ACHN (cell line): ENCODE results near the gene CTBP2.
"Not testable (repeated sequence)": the region's sequence is repeated elsewhere in the genome, so short reads cannot be mapped to it uniquely, and the experiment has no call there.

ENCODE experiments used
- DNase-seq: peaks from one replicate; pipeline ENCODE4 v3.0.0-alpha.2; 2015
- in situ Hi-C: cut with HindIII; loops from 2 replicates; pipeline ENCODE4 v1.10.0; 2017; ENCODE audit warnings: low sequenced_read_pairs, low pct_ligation_motif_present, low pct_unique_long_range_greater_than_20kb

The CTBP2 gene

DNA sequence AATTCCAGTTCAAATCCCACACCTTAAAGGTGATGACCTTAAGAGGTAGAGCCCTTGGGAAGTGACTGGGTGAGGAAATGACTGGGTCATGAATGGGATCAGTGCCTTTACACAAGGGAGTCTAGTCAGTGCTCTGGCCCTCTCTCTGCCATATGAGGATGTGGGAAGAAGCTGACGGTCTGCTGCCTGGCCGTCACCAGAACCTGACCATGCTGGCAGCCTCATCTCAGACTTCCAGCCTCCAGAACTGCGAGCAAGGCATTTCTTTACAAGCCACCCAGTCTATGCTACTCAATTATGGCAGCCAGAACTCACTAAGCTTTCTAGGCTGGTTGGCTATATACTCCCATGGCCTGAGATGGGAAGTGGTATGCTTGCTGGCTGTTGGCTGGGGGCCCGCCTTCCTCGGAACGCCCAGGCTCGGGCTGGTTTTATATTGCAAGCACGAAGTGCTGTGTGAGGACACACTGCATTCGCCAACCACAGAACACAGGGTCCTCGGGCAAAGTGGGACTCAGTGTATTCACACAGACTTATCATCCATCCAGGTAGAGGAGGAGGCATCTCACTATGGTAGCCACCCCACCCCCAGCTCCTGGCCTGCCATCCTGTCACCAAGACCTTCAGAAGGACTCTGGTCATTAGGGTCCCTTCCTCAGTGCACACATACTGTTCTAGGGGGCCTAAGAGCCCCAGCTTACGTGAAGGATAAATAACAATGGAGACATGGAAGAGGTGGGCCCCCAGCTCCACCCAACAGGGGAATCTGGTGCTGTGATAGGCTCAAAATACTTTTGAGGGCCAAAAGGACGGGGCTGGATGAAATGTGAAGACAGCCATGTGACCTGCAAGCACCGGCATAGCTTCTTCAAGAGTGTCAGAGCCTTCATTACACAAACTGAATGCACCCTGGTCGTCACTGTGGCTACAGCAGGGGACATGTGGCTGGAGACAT lies 169.4 kb downstream of the CTBP2 start:
- DNase-seq = no peak
- in situ Hi-C loops = no loop called here

DNA sequence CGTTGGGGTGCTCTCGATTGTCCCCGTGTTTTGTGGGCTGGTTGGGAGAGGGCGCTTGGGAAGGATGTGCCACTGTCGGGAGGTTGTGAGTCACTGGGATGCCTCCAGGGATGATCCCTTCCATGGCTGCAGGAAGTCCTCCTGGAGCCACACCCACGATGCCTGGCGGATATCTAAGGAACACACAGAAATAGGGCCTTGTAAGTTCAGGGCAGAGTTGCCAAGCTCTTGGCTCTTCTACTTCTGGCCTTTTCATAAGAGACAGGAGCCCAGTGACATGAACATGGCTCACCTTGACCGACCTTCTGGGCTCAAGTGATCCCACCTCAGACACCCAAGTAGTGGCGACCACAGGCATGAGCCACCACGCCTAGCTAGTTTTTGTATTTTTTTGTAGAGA lies 170.8 kb downstream of the CTBP2 start:
- in situ Hi-C loops = no loop called here

DNA sequence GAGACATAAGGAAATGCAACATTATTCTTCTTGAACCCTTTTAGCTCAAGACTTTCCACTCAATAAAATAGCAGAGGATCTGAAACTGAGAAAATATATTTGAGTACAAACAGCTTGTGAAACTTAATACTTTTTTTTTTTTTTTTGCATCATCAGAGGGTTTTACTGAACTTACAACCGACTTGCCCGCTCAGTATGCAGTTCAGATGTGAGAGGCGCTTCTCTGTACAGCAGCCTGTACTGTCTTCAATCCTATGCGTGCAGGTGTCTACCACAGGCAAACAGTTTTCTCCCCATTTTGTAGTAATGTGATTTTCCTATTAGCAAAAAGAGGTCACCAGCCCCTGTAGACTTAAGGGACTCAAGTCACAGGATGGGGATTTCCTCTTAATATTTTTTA lies 171.6 kb downstream of the CTBP2 start:
- DNase-seq, in situ Hi-C loops: not testable (repeated sequence)

More for the DNA sequence above, 170.8 kb downstream of the CTBP2 start:
- no peak for DNase-seq

DNA sequence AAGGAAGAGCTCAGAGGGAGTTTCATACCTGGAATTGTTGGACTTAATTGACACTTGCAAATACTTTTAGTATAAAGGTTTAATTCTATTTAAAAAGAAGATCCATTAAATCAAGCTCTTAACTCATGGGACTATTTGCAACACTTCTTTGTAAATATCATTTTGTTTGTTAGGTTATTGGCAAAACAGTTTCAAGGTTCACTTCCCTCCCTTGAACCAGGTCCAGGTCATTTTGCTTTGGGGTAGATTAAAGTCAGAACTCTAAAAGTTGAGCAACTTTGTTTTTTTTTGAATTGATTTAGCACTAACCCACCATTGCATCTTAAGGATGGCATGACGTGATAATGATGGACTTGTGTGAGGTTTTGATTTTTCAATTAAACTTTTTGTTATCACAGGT lies 172.6 kb downstream of the CTBP2 start:
- in situ Hi-C loops = no loop called here

DNA sequence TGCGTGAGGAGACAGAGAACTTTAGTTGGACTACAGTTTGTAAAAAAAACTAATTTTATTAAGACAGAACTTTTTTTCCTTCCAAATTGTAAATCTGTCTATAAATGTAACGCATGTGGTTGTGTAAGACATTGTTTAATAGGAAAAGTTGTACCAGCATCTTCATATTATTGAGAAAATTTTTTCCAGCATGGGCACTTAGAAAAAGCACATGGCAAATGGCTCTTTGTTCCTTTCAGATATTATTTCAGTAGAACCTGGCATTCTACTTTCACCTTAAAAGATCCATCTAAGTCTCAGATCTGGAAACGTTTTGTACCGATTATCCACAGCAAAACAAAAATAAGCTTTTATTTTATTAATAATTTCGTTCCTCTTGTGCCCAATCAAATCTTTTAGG lies 175.2 kb downstream of the CTBP2 start:
- DNase-seq = no peak
- in situ Hi-C loops = no loop called here

More for the DNA sequence above, 172.6 kb downstream of the CTBP2 start:
- no peak for DNase-seq

DNA sequence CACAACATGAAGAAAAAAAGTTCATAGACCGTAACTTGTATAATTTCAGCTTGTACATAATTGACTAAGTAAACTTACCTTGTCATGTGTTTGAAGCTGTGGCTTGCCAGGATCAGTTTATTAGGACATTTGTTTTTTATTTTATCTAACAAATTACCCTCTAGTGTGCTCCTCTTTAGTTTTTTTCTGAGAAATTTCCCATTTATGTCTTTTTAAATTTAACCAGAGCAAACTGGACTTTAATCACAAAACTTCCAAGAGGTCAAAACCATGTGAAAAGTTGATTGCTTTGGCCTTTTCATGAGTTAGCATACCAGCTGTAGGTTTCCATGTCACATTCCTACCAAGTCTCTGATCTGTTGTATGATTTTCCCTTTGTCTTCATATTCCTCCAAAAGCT lies 176.0 kb downstream of the CTBP2 start:
- no peak for DNase-seq
- in situ Hi-C loops = no loop called here

DNA sequence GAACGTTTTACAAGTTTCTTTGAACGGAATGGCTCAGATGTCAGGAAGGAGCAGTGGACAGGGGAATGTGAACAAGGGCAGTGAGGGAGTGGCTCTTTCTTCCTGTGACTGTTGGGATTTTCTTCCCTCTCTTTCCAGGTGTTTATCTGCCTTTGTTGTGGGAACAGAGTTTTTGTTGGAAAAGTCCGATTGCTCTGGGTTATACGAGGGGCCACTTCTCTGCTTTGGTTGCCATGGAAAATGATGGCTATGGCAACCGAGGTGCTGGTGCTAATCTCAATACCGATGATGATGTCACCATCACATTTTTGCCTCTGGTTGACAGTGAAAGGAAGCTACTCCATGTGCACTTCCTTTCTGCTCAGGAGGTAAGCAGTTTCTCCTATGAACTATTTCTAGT lies 177.0 kb downstream of the CTBP2 start:
- DNase-seq = no peak
- in situ Hi-C loops = no loop called here

DNA sequence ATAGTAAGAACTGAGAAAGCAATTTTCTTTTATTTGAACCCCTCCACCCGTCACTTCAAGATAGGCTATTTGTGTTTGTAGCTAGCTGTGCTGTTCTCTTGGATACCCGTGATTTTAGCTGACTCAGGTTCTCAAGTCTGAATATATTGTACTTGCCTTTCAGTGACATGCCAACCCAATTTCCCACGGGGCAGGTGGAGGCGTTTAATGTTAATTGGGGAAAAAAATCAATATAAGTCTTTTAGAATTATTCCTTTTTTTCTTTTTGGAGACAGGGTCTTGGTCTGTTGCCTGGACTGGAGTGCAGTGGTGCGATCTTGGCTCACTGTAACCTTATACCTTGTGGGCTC lies 182.0 kb downstream of the CTBP2 start:
- DNase-seq = no peak
- in situ Hi-C loops = no loop called here

DNA sequence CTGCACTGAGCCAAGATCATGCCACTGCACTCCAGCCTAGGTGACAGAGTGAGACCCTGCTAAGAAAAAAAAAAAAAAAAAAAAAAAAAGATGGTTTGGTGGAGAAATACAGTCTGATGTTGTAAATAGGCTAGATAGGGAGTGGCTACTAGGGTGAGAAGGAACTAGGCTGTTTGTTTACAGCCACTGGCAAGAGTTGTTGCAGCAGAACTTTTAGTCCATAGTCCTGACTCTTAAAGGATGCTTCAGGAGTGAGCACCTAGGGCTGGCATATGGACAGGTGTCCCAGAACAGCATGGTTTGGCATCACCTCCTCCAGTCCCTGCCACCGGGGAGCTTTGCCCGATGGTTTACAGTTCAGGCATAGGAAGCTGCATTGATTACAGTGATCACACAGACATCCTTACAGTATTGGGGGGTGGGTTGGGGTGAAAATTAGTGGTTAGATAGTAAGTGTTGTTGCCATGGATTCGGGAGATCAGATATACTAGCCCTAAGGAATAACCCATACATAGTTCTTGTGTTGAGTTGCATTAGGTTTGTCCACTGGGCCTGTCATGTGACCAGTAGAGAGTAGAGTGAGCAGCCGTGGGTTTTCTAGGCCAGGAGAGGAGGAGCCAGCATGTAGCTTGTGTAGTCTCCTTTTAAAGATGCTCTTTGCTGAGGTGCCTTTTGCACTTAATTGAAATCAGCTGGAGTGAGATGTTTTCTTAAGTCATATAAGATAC lies 182.6 kb downstream of the CTBP2 start:
- in situ Hi-C loops = no loop called here
- DNase-seq = no peak

DNA sequence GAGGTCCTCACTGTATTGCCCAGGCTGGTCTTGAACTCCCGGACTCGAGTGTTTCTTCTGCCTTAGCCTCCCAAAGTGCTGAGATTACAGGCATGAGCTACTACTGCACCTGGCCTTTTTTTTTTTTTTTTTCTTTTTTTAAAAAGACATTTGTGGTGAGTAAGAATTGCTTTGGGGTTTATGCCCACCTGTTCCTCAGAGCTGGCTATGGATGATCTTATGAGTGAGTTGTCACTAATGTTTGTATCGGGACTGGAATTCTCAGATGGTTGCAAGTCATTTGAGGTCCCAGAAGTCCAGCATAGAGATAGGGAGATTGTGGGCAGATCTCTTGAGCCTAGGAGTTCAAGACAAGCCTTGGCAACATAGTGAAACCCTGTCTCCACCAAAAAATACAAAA lies 183.2 kb downstream of the CTBP2 start:
- no peak for DNase-seq
- in situ Hi-C loops = no loop called here

DNA sequence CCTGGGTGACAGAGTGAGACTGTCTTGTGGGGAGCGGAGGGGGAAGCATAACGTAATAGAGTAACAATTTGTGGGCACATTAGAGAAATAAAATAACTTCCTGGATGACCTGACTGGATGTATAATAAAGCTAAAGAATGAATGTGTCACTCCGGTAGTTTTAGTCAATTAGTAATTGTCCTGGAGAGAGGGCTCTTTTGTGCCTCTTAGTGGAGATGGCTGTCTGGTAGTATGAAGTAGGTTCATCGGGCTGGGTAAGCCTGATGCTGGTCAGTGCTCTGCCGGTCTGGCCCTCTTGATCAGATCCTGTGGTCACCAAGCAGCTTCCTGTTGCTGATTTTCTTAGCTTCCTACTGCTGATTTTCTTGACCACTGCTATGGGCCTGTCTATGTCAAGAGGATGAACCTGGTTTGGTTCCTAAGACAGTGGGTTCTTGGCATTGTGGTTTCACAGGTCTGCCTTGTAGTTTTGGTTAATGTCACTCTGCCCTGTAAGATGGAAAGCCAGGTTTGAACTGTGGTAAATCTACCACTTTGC lies 184.3 kb downstream of the CTBP2 start:
- in situ Hi-C loops = no loop called here

DNA sequence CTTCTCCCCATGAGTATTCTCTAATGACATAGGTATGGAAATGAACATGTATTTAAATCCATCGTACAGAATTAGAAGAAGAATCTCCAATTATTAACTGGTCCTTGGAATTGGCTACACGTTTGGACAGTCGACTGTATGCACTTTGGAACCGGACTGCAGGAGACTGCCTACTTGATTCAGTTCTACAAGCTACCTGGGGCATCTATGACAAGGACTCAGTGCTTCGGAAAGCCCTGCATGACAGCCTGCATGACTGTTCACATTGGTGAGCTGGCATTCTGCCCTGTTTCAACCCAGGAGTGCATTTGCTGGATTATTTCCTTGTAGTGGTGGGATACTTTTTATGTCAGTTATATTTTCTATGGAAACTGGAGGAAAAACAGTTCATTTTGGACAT lies 186.2 kb downstream of the CTBP2 start:
- no peak for DNase-seq
- in situ Hi-C loops = no loop called here

More for the DNA sequence above, 184.3 kb downstream of the CTBP2 start:
- no peak for DNase-seq

DNA sequence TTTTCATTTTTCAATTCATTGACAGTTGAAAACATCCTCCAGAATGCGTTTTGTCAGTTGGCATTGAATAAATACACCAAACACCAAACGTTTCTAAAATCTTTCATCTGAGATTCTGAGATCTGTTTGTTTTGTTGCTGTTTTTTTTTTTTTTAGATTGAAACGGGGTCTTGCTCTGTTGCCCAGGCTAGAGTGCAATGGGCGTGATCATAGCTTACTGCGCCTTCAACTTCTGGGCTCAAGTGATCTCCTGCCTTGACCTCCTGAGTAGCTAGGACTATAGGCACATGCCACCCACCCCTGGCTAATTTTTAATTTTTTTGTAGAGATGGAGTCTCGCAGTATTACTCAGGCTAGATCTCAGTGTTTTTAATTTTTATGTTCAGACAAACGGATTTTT lies 187.7 kb downstream of the CTBP2 start:
- no peak for DNase-seq
- in situ Hi-C loops = no loop called here

DNA sequence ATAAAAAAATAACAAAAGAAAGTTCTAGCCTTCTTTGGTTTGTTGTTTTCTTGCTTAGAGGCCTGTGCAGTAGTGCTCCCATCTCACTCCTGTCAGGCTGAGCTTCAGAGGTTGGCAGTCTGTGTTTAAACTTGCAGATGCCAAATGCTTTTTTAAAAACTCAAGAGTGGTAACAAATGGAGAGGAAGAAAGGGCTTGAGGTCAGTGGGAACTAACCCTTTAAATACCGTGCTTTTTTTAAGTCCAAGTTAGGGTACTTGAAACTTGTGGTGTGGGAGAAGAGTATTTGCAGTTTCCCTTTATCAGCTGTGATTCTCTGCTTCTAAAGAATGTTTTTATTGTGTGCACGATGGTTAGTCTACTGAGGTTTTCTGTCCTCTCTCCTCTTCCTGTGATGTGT lies 189.1 kb downstream of the CTBP2 start:
- in situ Hi-C loops = no loop called here
- no peak for DNase-seq

DNA sequence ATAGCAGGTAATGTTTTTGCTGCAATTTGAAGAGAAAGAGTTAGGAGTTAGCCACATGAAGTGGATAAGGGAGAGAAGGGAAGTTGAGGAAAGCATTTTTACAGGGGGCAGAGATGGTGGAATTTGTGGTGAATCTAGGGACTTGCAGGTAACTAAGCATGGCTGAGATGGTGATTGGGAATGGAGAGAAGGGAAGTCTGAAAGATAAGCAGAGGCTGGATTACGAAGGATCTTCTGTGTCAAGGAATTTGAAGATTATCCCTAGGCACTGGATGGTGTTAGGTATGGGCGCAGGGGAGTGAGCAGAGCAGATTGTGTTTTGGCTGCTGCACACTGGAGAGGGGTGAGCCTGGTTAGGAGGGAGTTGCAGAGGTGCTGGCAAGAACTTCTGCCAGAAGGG lies 193.1 kb downstream of the CTBP2 start:
- no peak for DNase-seq
- in situ Hi-C loops = no loop called here

DNA sequence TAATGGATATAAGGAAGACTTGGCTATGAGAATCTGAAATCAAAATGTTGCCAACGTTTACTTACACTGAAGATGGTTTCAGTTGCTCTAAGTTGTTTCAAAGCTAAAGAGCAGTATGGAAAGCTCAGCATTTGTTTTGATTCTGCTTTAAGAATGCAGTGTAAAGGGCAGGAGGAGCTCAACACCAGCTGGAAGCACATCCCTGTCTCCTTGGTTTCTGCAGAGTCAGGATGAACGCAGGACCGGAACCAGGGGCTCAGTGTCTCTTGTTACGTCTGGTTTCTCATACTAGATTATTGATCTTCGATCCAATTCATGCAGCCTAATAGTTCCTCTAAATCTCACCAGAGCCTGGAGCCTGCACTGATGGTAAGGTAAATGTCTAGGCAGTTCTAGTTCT lies 194.4 kb downstream of the CTBP2 start:
- no peak for DNase-seq
- in situ Hi-C loops = no loop called here

DNA sequence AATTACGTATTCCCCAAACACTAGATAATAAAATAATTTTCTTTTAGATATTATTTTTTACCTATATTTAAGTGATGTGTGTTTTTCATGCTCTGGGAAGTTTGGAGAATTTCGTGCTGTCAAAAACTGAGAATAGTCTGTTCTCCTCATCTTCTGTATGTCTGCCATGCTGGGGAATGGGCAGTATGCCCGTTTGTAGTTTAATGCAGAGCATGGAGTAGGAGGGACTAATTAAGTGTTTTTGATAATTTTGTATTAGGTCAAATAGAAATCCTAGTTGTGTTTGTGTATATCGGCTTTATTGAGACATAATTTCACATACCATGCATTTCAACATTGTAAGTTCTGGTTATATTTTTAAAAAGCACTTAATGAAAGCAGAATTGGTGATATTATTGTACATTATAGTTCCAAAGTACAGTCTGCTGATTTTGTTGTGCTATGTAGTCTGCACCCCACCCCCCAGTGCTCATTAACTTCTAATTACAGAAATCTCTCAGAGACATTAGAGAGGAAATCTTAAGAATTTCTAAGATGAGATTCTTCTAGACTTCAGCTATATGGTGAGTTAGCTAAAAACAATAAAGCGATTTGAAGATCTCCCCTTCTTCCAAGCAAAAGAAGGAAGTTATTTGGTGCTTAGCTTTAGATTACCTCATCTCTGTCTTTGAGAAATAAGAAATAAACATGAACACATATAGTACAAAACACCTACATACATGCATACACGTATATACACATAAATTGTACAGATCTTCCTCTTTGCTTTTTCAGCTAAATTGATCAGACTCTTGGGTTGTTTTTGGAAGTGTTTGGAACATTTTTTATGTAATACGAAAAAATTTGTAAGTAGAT lies 196.3 kb downstream of the CTBP2 start:
- DNase-seq = no peak
- in situ Hi-C loops = no loop called here

DNA sequence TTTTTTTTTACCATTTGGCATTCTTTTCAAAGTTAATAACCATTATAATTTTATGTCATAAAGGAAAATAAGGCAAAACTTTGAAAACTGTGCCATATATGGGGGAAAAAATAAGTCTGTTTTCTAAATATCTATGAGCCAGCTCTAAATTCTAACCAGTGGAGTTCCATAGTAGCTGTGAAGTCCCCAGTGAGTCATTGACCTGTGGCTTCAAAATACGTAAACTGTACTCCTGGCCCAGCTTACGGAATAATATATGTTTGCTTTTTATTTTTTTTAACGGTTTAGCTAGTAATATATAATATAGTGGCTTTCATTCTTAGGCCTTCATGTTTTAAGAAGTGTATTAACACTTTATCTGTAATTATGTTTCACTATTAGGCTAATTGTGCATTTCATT lies 197.9 kb downstream of the CTBP2 start:
- DNase-seq = no peak
- in situ Hi-C loops = no loop called here

DNA sequence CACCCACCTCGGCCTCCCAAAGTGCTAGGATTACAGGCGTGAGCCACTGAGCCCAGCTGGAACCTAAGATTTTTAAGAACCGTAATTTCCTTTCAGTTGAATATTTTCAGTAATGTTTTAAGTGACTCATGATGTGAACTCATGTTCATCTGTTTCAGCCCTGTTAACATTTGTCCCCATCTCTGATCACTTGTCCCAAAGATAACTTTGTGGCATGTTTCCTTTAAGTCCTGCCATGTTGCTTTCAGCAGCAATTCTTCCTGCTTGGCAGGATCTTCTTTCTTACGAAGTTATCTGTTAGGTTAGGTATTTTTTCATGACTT lies 199.2 kb downstream of the CTBP2 start:
- in situ Hi-C loops = no loop called here
- no peak for DNase-seq
